GM20000 (cell line): ENCODE data around the gene SEC14L2.

Source experiments
- DNase-seq: peaks from one replicate; pipeline ENCODE4 v3.0.0; 2012; ENCODE audit warnings: low spot score
- TF ChIP-seq, protein P1 (sequence below): IDR thresholded peaks from 2 replicates; pipeline ENCODE4 v1.5.1; 2012; ENCODE audit warnings: mild to moderate bottlenecking, control low read depth; ENCODE audit errors: extremely low read depth, missing control alignments

The SEC14L2 gene

DNA sequence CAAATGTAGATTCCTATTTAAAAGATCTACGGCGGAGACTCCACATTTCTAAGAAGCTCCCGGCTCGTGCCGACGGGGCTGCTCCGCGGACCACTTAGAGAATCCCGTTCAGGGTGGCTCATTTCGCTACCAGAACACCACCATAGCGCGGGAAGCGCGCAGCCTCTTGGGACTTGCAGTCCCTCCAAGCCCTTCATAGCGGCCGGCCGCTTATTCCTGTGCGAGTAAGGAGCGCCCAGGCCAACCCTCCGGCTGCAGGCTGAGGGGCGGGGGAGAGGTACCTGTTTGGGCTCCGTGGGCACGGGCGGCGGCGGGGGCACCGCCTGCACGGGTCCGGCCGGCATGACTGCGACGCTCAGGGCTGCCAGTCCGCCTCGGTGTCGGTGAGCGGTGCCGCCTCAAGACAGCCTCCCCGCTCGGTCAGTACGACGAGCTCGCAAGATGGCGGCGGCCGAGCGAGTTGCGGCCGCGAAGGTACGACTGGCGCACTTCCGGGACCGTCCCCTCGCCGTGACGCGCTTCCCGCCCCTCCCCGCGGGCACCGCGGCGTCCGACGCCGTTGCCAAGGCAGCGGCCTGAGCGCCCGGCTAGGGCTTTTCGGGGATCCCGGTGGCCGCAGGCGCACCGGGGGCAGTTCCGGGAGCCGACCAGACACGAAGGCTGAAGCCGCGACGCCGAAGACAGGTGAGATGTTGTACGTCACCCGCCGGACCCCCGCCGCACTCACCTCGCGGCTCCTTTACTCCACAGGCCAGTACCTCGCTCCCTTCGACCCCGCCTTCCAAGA lies 40.2 kb upstream of the SEC14L2 start, which contains the start of the genes CCDC157 and SF3A1:
Gene CCDC157, plus strand, starts transcription at position 559 of the 787 bp plus-strand sequence. CDS start 8,994 bp downstream, outside the sequence.
Gene SF3A1, minus strand, starts transcription at position 446 of the 787 bp plus-strand sequence. Its CDS starts 102 bp downstream, at position 344.
- TF ChIP-seq, protein P1, sequence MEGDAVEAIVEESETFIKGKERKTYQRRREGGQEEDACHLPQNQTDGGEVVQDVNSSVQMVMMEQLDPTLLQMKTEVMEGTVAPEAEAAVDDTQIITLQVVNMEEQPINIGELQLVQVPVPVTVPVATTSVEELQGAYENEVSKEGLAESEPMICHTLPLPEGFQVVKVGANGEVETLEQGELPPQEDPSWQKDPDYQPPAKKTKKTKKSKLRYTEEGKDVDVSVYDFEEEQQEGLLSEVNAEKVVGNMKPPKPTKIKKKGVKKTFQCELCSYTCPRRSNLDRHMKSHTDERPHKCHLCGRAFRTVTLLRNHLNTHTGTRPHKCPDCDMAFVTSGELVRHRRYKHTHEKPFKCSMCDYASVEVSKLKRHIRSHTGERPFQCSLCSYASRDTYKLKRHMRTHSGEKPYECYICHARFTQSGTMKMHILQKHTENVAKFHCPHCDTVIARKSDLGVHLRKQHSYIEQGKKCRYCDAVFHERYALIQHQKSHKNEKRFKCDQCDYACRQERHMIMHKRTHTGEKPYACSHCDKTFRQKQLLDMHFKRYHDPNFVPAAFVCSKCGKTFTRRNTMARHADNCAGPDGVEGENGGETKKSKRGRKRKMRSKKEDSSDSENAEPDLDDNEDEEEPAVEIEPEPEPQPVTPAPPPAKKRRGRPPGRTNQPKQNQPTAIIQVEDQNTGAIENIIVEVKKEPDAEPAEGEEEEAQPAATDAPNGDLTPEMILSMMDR, result no peak
- DNase-seq, result peak; percentile 97

DNA sequence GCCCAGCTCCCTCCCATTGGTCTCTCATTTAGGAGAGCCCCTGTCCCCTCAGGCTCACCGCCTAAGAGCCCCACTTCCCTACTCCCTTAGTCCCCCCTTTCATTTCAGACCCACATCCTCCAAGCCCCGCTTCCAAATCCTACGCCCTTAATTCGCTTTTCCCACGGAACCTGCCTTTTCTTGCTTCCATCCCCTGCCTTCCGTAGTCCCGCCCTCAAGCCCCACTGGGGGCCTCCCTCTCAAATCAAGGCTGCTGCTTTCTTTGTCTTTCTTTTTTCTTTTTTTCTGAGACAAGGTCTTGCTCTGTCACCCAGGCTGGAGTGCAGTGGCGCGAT lies 39.6 kb upstream of the SEC14L2 start:
- TF ChIP-seq, protein P1, result no peak
- DNase-seq, result no peak

DNA sequence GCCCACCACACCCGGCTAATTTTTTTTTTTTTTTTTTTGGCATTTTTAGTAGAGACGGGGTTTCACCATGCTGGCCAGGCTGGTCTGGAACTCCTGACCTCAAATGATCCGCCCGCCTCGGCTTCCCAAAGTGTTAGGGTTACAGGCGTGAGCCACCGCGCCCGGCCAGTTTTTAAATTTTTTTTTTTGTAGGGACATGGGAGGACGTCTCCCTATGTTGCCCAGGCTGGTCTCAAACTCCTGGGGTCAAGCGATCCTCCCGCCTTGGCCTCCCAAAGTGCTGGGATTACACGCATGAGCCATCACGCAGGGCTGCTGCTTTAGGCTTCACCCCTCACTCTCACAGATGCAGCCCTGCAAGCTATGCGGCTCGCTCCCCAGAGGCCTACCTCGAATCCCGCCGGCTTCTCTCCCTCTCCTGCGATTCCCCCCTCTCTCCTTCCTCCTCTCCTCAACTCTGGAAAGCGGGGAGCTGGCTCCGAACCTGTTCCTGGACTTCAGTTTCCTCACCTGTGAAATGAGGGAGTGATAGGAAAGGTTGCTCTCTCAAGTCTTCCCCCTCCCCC lies 39.1 kb upstream of the SEC14L2 start:
- TF ChIP-seq, protein P1, result no peak
- DNase-seq, result no peak

DNA sequence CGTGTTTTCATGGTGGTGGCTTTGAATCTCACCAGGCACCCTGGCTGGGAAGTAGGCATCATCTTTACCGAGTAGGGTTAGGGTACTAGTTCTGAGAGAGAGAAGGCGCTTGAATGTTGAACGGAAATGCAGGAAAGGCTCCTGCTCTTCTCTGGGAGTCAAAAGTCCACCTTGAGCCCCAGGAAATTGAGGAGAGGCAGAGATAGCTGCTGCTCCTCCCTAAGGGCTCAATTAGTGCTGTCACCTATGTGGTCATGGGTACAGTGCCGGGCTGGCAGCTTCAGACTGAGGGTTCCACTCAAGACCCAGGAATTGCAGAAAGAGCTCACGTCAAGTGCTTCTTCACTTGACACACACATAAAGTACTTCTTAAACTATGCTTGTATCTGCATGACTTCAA lies 38.3 kb upstream of the SEC14L2 start:
- no peak for DNase-seq
- TF ChIP-seq, protein P1, result no peak

DNA sequence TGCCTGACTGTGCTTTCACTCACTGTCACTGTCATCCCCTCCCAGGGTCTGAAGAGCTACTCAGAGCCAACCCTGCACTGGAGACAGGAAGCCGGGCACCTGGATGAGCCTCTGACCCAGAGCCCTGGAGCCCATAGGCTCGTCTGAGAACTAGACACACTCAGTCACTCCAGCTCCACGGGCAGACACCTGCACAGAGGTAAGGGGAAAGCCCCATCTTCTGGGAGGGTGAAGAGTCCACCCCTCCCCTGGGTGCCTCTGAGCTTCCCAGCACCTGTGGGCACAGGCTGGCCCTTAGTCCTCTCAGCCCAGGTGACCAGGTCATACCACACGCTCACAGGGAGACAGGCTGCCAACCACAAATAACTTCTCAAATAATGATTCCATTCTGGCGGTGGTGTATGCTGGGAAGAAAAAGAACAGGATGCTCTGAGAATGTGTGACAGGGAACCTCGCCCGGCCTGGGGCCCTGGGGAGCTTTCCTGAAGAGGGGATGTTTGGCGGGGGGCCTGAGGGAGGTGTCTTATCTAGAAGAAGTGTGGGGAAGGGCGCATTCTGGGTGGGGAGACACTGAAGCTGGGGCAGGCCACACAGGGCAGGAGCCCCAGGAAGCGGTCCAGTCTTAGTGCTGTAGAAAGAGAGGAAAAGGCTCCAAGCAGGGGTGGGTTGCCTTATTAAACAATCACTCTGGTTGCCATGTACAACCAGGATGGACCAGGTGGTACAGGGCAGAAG lies 34.7 kb upstream of the SEC14L2 start:
- TF ChIP-seq, protein P1, result no peak

DNA sequence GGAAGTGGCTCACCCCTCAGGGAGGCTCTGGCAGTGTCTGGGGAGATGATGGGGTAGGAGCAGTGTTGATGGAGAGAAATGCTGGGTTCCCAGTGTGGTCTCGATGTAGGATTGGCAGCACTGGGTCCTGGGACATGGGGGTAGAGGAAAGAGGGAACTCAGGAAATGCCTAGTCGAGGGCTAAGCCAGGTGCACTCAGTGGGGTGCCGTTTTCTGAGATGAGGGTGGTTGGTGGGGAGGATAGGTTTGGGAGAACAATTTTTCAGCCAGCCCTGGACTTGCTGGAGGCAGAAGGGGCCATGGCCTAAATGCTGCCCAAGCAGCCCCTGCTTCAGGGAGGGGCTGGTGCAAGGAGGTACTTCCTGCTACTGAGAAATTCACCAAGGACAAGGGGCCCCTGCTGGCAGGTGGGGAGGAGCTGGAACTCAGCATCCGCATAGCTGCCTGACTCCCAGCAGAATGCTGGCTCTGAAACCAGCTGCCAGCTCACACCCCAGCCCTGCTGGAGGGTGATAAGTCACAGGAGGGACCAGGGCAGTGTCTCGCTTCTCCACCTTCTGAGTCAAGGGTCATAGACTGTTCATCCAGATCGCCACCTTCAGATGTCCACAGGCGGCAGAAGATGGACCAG lies 34.1 kb upstream of the SEC14L2 start:
- TF ChIP-seq, protein P1, result no peak

More for the DNA sequence above, 34.7 kb upstream of the SEC14L2 start:
- DNase-seq, result no peak

More for the DNA sequence above, 34.1 kb upstream of the SEC14L2 start:
- no peak for DNase-seq
